Measurements from ENCODE around the gene ZMIZ1. TPM values are rescaled to one million over a fixed set of nuclear protein-coding genes. Genes with fewer than 3 reads are reported as not detected.

Gene ZMIZ1
- total RNA-seq, 1 experiment from 2014 or later = 35.8 TPM

- no peaks in the 10 kb centered on the region for H3K9me3 ChIP-seq (ENCODE audit: low read depth, low read length, poor library complexity, severe bottlenecking)
- no peak overlapping the region for H3K27ac ChIP-seq (ENCODE audit: low read depth, low read length, poor library complexity, severe bottlenecking)
- ChIA-PET POLR2A (ENCODE audit: low non-redundant PET) (no interaction called here), CTCF (no interaction called here)
- DNase-seq (ENCODE audit: low spot score) = no peak
- TF ChIP-seq EZH2 (IDR thresholded peaks at IDR 0.05; ENCODE audit: borderline replicate concordance, low read depth, low read length, poor library complexity, severe bottlenecking) (no peak), CTCF (conservative IDR thresholded peaks at IDR 0.05; ENCODE audit: low read depth, low read length) (no peak)
- H3K36me3 ChIP-seq (ENCODE audit: insufficient read depth, low read length, poor library complexity, severe bottlenecking) = no peaks in the 10 kb centered on the region
- no peaks in the 10 kb centered on the region for H3K4me1 ChIP-seq (ENCODE audit: insufficient read depth, low read length, poor library complexity, severe bottlenecking)
- intact Hi-C loops (cut with micrococcal nuclease; ENCODE audit: unreplicated experiment) = loop anchor here (10.0 kb wide), 2 partner anchors 215 to 345 kb away; no protein-coding TSS in a partner anchor
- H3K27me3 ChIP-seq (replicated peaks; ENCODE audit: insufficient read depth, low read depth, low read length, poor library complexity) = no peaks in the 10 kb centered on the region
- H3K4me3 ChIP-seq (ENCODE audit: low read depth, low read length, poor library complexity, severe bottlenecking) = no peak overlapping the region
- no TSS peak for BruUV-seq (replicated peaks)
Observed at GRCh38 chr10:79189853-79190435, 121.2 kb downstream of the ZMIZ1 start.

- POLR2A ChIA-PET (ENCODE audit: low non-redundant PET) = no interaction called here
- no peak overlapping the region for H3K27ac ChIP-seq (ENCODE audit: low read depth, low read length, poor library complexity, severe bottlenecking)
- TF ChIP-seq EZH2 (IDR thresholded peaks at IDR 0.05; ENCODE audit: borderline replicate concordance, low read depth, low read length, poor library complexity, severe bottlenecking) = no peak
- TF ChIP-seq CTCF (conservative IDR thresholded peaks at IDR 0.05; ENCODE audit: low read depth, low read length) = no peak
- no TSS peak for BruUV-seq (replicated peaks)
- no peak overlapping the region for H3K4me3 ChIP-seq (ENCODE audit: low read depth, low read length, poor library complexity, severe bottlenecking)
- H3K4me1 ChIP-seq (ENCODE audit: insufficient read depth, low read length, poor library complexity, severe bottlenecking) = peaks cover 4% of the 10 kb centered on the region
- no peaks in the 10 kb centered on the region for H3K27me3 ChIP-seq (replicated peaks; ENCODE audit: insufficient read depth, low read depth, low read length, poor library complexity)
- H3K9me3 ChIP-seq (ENCODE audit: low read depth, low read length, poor library complexity, severe bottlenecking) = no peaks in the 10 kb centered on the region
- DNase-seq (ENCODE audit: low spot score) = no peak
- intact Hi-C loops (cut with micrococcal nuclease; ENCODE audit: unreplicated experiment) = loop anchor here (10.0 kb wide), 2 partner anchors 216 to 346 kb away; no protein-coding TSS in a partner anchor
- no peaks in the 10 kb centered on the region for H3K36me3 ChIP-seq (ENCODE audit: insufficient read depth, low read length, poor library complexity, severe bottlenecking)
- CTCF ChIA-PET = no interaction called here
Observed at GRCh38 chr10:79190740-79191261, 122.0 kb downstream of the ZMIZ1 start.

DNA sequence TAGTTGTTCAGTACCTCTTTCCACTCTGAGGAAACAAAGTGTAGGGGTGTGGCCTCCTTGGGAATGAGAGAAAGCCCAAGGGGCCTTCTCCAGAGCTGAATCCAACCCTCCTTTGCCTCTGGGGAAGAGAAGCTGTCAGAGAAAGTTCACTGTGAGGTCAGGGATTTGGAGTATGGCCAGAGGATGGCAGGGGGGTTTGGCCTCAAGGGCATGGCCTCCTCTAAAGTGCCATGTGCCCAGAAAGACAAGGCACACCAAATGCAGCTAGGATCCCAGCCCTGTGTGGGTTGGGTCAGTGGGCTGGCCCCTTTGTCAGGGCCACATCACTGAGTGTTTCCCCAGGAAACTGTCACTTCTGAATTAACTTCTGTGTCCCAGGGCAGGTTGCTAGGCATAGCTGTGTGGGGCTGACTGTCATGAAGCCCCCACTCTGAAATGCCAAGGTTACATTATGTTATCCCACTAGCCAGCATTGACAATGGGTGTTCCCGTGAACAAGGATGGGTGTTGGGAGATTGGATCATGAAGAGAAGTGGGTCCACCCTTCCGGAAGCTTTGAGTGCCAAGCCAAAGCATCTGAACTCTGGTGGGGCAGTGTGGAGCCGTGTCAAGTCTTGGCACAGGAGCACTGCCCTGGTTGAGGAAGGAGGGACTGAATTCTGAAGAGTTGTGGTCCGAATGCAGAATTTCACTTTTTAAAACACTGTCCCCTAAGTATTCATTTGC is 123.3 kb downstream of the ZMIZ1 start:
- CTCF ChIA-PET = no interaction called here
- intact Hi-C loops (cut with micrococcal nuclease; ENCODE audit: unreplicated experiment) = loop anchor here (10.0 kb wide), 2 partner anchors 217 to 347 kb away; no protein-coding TSS in a partner anchor
- H3K27ac ChIP-seq (ENCODE audit: low read depth, low read length, poor library complexity, severe bottlenecking) = no peak overlapping the region
- no peaks in the 10 kb centered on the region for H3K36me3 ChIP-seq (ENCODE audit: insufficient read depth, low read length, poor library complexity, severe bottlenecking)
- POLR2A ChIA-PET (ENCODE audit: low non-redundant PET) = no interaction called here
- peaks cover 4% of the 10 kb centered on the region for H3K4me1 ChIP-seq (ENCODE audit: insufficient read depth, low read length, poor library complexity, severe bottlenecking)
- H3K27me3 ChIP-seq (replicated peaks; ENCODE audit: insufficient read depth, low read depth, low read length, poor library complexity) = no peaks in the 10 kb centered on the region
- no peak overlapping the region for H3K4me3 ChIP-seq (ENCODE audit: low read depth, low read length, poor library complexity, severe bottlenecking)
- no peaks in the 10 kb centered on the region for H3K9me3 ChIP-seq (ENCODE audit: low read depth, low read length, poor library complexity, severe bottlenecking)
- no peak for DNase-seq (ENCODE audit: low spot score)
- TF ChIP-seq EZH2 (IDR thresholded peaks at IDR 0.05; ENCODE audit: borderline replicate concordance, low read depth, low read length, poor library complexity, severe bottlenecking) = no peak
- TF ChIP-seq CTCF (conservative IDR thresholded peaks at IDR 0.05; ENCODE audit: low read depth, low read length) = no peak
- no TSS peak for BruUV-seq (replicated peaks)
